ENCODE results near the gene STK32B. TPM values are rescaled to one million over a fixed set of nuclear protein-coding genes. Genes with fewer than 3 reads are reported as not detected.

STK32B gene
- total RNA-seq, 1 experiment from 2014 or later, result 11.6 TPM

DNA sequence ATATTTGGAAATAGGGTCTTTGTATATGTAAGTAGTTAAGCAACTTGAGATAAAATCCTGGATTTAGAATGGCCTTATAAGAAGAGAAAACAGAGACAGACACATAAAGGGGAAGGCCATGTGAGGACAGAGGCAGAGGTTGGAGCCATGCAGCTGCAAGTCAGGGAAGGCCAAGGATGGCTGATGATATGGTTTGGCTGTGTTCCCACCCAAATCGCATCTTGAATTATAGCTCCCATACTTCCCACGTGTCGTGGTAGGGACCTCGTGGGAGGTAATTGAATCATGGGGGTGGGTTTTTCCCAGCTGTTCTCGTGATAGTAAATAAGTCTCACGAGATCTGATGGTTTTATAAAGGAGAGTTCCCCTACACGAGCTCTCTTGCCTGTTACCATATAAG is 76.3 kb downstream of the STK32B start:
- H3K27me3 ChIP-seq (ENCODE audit: control insufficient read depth, insufficient read depth, low read length), result no peaks in the 10 kb centered on the region
- intact Hi-C loops (cut with micrococcal nuclease; ENCODE audit: unreplicated experiment) (no loop called here), in situ Hi-C loops (cut with HindIII; ENCODE audit: low pct_unique_long_range_greater_than_20kb, low sequenced_read_pairs) (no loop called here)
- no peak overlapping the region for H3K27ac ChIP-seq (ENCODE audit: low read length)
- H3K4me1 ChIP-seq (ENCODE audit: control insufficient read depth, insufficient read depth, low read length), result no peaks in the 10 kb centered on the region
- ChIA-PET POLR2A (no interaction called here), CTCF (no interaction called here)
- no peak for TF ChIP-seq POLR2AphosphoS5 (IDR thresholded peaks at IDR 0.05; ENCODE audit: low read depth, low read length)
- TF ChIP-seq, protein P1, sequence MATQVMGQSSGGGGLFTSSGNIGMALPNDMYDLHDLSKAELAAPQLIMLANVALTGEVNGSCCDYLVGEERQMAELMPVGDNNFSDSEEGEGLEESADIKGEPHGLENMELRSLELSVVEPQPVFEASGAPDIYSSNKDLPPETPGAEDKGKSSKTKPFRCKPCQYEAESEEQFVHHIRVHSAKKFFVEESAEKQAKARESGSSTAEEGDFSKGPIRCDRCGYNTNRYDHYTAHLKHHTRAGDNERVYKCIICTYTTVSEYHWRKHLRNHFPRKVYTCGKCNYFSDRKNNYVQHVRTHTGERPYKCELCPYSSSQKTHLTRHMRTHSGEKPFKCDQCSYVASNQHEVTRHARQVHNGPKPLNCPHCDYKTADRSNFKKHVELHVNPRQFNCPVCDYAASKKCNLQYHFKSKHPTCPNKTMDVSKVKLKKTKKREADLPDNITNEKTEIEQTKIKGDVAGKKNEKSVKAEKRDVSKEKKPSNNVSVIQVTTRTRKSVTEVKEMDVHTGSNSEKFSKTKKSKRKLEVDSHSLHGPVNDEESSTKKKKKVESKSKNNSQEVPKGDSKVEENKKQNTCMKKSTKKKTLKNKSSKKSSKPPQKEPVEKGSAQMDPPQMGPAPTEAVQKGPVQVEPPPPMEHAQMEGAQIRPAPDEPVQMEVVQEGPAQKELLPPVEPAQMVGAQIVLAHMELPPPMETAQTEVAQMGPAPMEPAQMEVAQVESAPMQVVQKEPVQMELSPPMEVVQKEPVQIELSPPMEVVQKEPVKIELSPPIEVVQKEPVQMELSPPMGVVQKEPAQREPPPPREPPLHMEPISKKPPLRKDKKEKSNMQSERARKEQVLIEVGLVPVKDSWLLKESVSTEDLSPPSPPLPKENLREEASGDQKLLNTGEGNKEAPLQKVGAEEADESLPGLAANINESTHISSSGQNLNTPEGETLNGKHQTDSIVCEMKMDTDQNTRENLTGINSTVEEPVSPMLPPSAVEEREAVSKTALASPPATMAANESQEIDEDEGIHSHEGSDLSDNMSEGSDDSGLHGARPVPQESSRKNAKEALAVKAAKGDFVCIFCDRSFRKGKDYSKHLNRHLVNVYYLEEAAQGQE (IDR thresholded peaks at IDR 0.05; ENCODE audit: insufficient read depth in 1 of 2, low read depth in 2 of 2, low read length in 1 of 2), result no peak
- no peak for TF ChIP-seq TCF7L2 (IDR thresholded peaks at IDR 0.05; ENCODE audit: low read depth, low read length)
- TF ChIP-seq SIN3A (IDR thresholded peaks at IDR 0.05; ENCODE audit: borderline replicate concordance, insufficient read depth, low read depth, low read length), result no peak
- no peak for TF ChIP-seq CTCF (IDR thresholded peaks at IDR 0.05)
- ATAC-seq, result no peak
- H3K4me3 ChIP-seq (ENCODE audit: low read depth in 2 of 2, low read length in 2 of 2), result no peak overlapping the region
- no peaks in the 10 kb centered on the region for H3K9me3 ChIP-seq (ENCODE audit: control insufficient read depth, insufficient read depth, low read depth, low read length)
- BruUV-seq (replicated peaks), result no TSS peak
- DNase-seq (ENCODE audit: low read depth, low spot score), result no peak
- no peaks in the 10 kb centered on the region for H3K36me3 ChIP-seq (ENCODE audit: control insufficient read depth, insufficient read depth, low read length)

DNA sequence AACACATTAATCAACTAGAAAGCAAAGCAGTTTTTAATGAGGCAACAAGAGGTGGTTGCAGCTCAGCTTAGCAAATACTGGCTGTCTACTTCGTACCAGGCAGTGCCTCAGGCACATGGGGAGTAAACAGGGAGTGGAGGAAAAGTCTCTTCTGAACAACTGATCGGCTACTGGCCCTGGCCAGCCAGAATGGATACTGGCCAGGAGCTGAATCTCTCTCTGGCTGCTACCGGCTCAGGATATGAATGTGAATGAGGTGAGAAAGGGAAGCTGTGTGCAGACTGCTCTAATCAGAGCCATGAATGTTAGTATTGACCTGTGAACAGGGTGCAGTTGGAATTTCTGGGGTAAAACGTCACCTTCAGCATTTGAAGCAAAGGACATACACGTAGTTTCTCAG is 77.3 kb downstream of the STK32B start:
- CTCF ChIA-PET, result no interaction called here
- Histone ChIP-seq H3K27me3 (ENCODE audit: control insufficient read depth, insufficient read depth, low read length) (no peaks in the 10 kb centered on the region), H3K4me3 (ENCODE audit: low read depth in 2 of 2, low read length in 2 of 2) (no peak overlapping the region), H3K36me3 (ENCODE audit: control insufficient read depth, insufficient read depth, low read length) (no peaks in the 10 kb centered on the region), H3K27ac (ENCODE audit: low read length) (no peak overlapping the region), H3K4me1 (ENCODE audit: control insufficient read depth, insufficient read depth, low read length) (no peaks in the 10 kb centered on the region), H3K9me3 (ENCODE audit: control insufficient read depth, insufficient read depth, low read depth, low read length) (no peaks in the 10 kb centered on the region)
- no TSS peak for BruUV-seq (replicated peaks)
- POLR2A ChIA-PET, result no interaction called here
- intact Hi-C loops (cut with micrococcal nuclease; ENCODE audit: unreplicated experiment) (no loop called here), in situ Hi-C loops (cut with HindIII; ENCODE audit: low pct_unique_long_range_greater_than_20kb, low sequenced_read_pairs) (no loop called here)
- no peak for TF ChIP-seq SIN3A (IDR thresholded peaks at IDR 0.05; ENCODE audit: borderline replicate concordance, insufficient read depth, low read depth, low read length)
- TF ChIP-seq CTCF (IDR thresholded peaks at IDR 0.05), result no peak
- TF ChIP-seq TCF7L2 (IDR thresholded peaks at IDR 0.05; ENCODE audit: low read depth, low read length), result no peak
- no peak for TF ChIP-seq POLR2AphosphoS5 (IDR thresholded peaks at IDR 0.05; ENCODE audit: low read depth, low read length)
- DNase-seq (ENCODE audit: low read depth, low spot score) (no peak), ATAC-seq (no peak; the same call in 1 of the 2 replicates)

Measured in Panc1 (cell line).